Spinal cord (tissue), 10 donors: ENCODE measurements around the gene PHF10. TPM values are rescaled to one million over a fixed set of nuclear protein-coding genes. Genes with fewer than 3 reads are reported as not detected.

Source experiments
- DNase-seq, 6 donors: peaks; one replicate each; pipeline versions ENCODE4 v3.0.0 to v3.0.0-alpha.2; 2013 to 2015; ENCODE audit warnings: low spot score in 6 of 6, low read depth in 4 of 6
- H3K27ac ChIP-seq: one replicate; pipeline ENCODE4 v1.5.1; 2013; ENCODE audit warnings: low read depth, low read length, control low read depth
- H3K27me3 ChIP-seq: one replicate; pipeline ENCODE4 v1.6.1; 2013; ENCODE audit warnings: low read length; ENCODE audit not compliant: control insufficient read depth, insufficient read depth
- H3K36me3 ChIP-seq: one replicate; pipeline ENCODE4 v1.6.1; 2013; ENCODE audit warnings: low read length; ENCODE audit not compliant: control insufficient read depth, insufficient read depth
- H3K4me1 ChIP-seq: one replicate; pipeline ENCODE4 v1.6.1; 2013; ENCODE audit warnings: low read length; ENCODE audit not compliant: control insufficient read depth, insufficient read depth
- H3K4me3 ChIP-seq: one replicate; pipeline ENCODE4 v1.5.1; 2013; ENCODE audit warnings: low read depth, low read length, control low read depth
- H3K9me3 ChIP-seq: one replicate; pipeline ENCODE4 v1.6.1; 2013; ENCODE audit warnings: low read length; ENCODE audit not compliant: control insufficient read depth, insufficient read depth
- WGBS: methylation state at CpG from one replicate; pipeline ENCODE4 v1.1.5; 2013; ENCODE audit warnings: missing lambda C conversion rate; ENCODE audit not compliant: insufficient coverage; 5-methylcytosine and 5-hydroxymethylcytosine counted together
- polyA plus RNA-seq, 2 donors: library from polyadenylated mRNA; unstranded; fragments of 120-200 nt; gene quantifications; one replicate each; pipeline ENCODE4 v1.2.1, GENCODE V29; 2013; ENCODE audit not compliant: insufficient read length in 2 of 2
- total RNA-seq, 2 donors: library from RNA; depleted of rRNA in 1 of 2; stranded (reverse); fragments of 120-200 nt in 1 of 2; fragments of >200 nt in 1 of 2; gene quantifications; one replicate each; pipeline versions ENCODE4 v1.2.3 to v1.2.4, GENCODE V29; 2013 to 2014
- donor health status: healthy.

Gene PHF10
- total and polyA plus RNA-seq, 4 donors: 44.6 to 70.6 (median 57.6) TPM

GRCh38 chr6:169669147-169669546 lies 55.2 kb downstream of the PHF10 start:
- Histone ChIP-seq H3K36me3 (peaks cover 40% of the 10 kb centered on the region), H3K27ac (no peak overlapping the region)
- 87% methylated on average over 5 of the region's 6 CpGs for WGBS

GRCh38 chr6:169668203-169668847 lies 56.0 kb downstream of the PHF10 start:
- 71% methylated on average over 10 of the region's 15 CpGs for WGBS
- Histone ChIP-seq H3K27ac (no peak overlapping the region), H3K4me1 (no peaks in the 10 kb centered on the region), H3K9me3 (no peaks in the 10 kb centered on the region), H3K27me3 (no peaks in the 10 kb centered on the region), H3K36me3 (peaks cover 49% of the 10 kb centered on the region), H3K4me3 (no peak overlapping the region)
- DNase-seq: no peak

More at GRCh38 chr6:169669147-169669546, 55.2 kb downstream of the PHF10 start:
- no peak for DNase-seq
- H3K4me3 ChIP-seq: no peak overlapping the region
- H3K4me1 ChIP-seq: no peaks in the 10 kb centered on the region
- no peaks in the 10 kb centered on the region for H3K9me3 ChIP-seq
- no peaks in the 10 kb centered on the region for H3K27me3 ChIP-seq

- no peaks in the 10 kb centered on the region for H3K9me3 ChIP-seq
- H3K4me3 ChIP-seq: no peak overlapping the region
- H3K27me3 ChIP-seq: no peaks in the 10 kb centered on the region
- H3K4me1 ChIP-seq: no peaks in the 10 kb centered on the region
- no peak overlapping the region for H3K27ac ChIP-seq
- DNase-seq: no peak
- peaks cover 52% of the 10 kb centered on the region for H3K36me3 ChIP-seq
- WGBS: 95% methylated on average over 25 of the region's 27 CpGs
Measured at GRCh38 chr6:169667716-169668115, 56.6 kb downstream of the PHF10 start.

- H3K9me3 ChIP-seq: no peaks in the 10 kb centered on the region
- H3K4me3 ChIP-seq: no peak overlapping the region
- no peaks in the 10 kb centered on the region for H3K27me3 ChIP-seq
- WGBS: 82% methylated on average over 18 of the region's 18 CpGs
- H3K36me3 ChIP-seq: peaks cover 46% of the 10 kb centered on the region
- H3K27ac ChIP-seq: no peak overlapping the region
- no peaks in the 10 kb centered on the region for H3K4me1 ChIP-seq
- no peak for DNase-seq
Measured at GRCh38 chr6:169666441-169666840, 57.9 kb downstream of the PHF10 start.

GRCh38 chr6:169665289-169665688 lies 59.0 kb downstream of the PHF10 start:
- Histone ChIP-seq H3K9me3 (no peaks in the 10 kb centered on the region), H3K27ac (no peak overlapping the region), H3K4me3 (no peak overlapping the region), H3K27me3 (no peaks in the 10 kb centered on the region), H3K4me1 (no peaks in the 10 kb centered on the region), H3K36me3 (peaks cover 52% of the 10 kb centered on the region)
- no peak for DNase-seq
- 90% methylated on average over 5 of the region's 9 CpGs for WGBS

GRCh38 chr6:169664227-169664626 lies 60.1 kb downstream of the PHF10 start:
- no peaks in the 10 kb centered on the region for H3K9me3 ChIP-seq
- no peak overlapping the region for H3K27ac ChIP-seq
- no peaks in the 10 kb centered on the region for H3K4me1 ChIP-seq
- H3K4me3 ChIP-seq: no peak overlapping the region
- no peaks in the 10 kb centered on the region for H3K27me3 ChIP-seq
- WGBS: 94% methylated on average over 14 of the region's 14 CpGs
- DNase-seq: no peak
- peaks cover 63% of the 10 kb centered on the region for H3K36me3 ChIP-seq

GRCh38 chr6:169663468-169663867 lies 60.8 kb downstream of the PHF10 start:
- Histone ChIP-seq H3K27ac (no peak overlapping the region), H3K4me3 (no peak overlapping the region), H3K9me3 (no peaks in the 10 kb centered on the region), H3K36me3 (peaks cover 71% of the 10 kb centered on the region), H3K4me1 (no peaks in the 10 kb centered on the region), H3K27me3 (no peaks in the 10 kb centered on the region)
- DNase-seq: no peak
- 84% methylated on average over 8 of the region's 8 CpGs for WGBS

GRCh38 chr6:169661391-169661756 lies 62.9 kb downstream of the PHF10 start:
- Histone ChIP-seq H3K4me3 (no peak overlapping the region), H3K4me1 (peaks cover 8% of the 10 kb centered on the region), H3K9me3 (no peaks in the 10 kb centered on the region), H3K27me3 (no peaks in the 10 kb centered on the region), H3K27ac (no peak overlapping the region), H3K36me3 (peaks cover 71% of the 10 kb centered on the region)
- no peak for DNase-seq
- 97% methylated on average over 7 of the region's 7 CpGs for WGBS

GRCh38 chr6:169660751-169661390 lies 63.4 kb downstream of the PHF10 start:
- H3K9me3 ChIP-seq: no peaks in the 10 kb centered on the region
- H3K4me3 ChIP-seq: no peak overlapping the region
- peaks cover 73% of the 10 kb centered on the region for H3K36me3 ChIP-seq
- no peak overlapping the region for H3K27ac ChIP-seq
- DNase-seq: no peak
- 95% methylated on average over 26 of the region's 26 CpGs for WGBS
- peaks cover 12% of the 10 kb centered on the region for H3K4me1 ChIP-seq
- no peaks in the 10 kb centered on the region for H3K27me3 ChIP-seq
